ENCODE results near the gene GPATCH2.
A peak's percentile ranks its signal among the peaks of the same experiment; 100 is the strongest.

Gene GPATCH2

DNA sequence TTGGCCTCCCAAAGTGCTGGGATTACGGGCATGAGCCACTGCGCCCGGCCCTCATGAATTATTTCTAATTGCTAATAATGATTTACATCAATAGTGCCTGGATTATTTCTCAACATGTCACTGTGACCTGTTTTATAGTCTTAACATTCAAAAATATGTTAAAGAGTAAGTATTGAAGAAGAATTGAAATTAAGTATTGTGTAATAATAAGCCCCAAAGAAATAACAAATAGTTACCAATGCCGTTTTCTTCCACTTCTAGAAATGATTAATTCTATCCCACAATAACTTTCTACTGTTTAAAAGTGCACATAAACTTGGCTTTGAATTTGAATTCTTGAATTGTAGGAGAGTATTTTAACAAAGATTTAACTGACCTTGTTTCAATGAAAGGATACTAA is 19.8 kb upstream of the GPATCH2 start:
- in situ Hi-C loops (cut with MboI; ENCODE audit: low pct_unique_long_range_greater_than_20kb, low sequenced_read_pairs, unreplicated experiment), result no loop called here

DNA sequence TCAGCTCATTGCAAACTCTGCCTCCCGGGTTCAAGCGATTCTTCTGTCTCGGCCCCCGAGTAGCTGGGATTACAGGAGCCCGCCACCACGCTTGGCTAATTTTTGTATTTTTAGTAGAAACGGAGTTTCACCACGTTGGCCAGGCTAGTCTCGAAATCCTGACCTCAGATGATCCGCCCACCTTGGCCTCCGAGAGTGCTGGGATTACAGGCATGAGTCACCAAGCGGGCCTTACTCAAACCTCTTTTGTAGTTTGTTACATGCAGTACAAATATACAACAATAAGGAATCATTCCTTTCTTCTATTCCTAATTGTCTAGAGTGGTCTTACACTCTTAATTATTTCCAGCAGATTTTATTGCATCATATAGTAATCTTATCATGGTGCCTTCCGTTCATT is 16.9 kb upstream of the GPATCH2 start:
- TF ChIP-seq, protein P1, sequence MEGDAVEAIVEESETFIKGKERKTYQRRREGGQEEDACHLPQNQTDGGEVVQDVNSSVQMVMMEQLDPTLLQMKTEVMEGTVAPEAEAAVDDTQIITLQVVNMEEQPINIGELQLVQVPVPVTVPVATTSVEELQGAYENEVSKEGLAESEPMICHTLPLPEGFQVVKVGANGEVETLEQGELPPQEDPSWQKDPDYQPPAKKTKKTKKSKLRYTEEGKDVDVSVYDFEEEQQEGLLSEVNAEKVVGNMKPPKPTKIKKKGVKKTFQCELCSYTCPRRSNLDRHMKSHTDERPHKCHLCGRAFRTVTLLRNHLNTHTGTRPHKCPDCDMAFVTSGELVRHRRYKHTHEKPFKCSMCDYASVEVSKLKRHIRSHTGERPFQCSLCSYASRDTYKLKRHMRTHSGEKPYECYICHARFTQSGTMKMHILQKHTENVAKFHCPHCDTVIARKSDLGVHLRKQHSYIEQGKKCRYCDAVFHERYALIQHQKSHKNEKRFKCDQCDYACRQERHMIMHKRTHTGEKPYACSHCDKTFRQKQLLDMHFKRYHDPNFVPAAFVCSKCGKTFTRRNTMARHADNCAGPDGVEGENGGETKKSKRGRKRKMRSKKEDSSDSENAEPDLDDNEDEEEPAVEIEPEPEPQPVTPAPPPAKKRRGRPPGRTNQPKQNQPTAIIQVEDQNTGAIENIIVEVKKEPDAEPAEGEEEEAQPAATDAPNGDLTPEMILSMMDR (IDR thresholded peaks at IDR 0.05; ENCODE audit: extremely low read depth, insufficient read depth, missing control alignments), result no peak
- DNase-seq (ENCODE audit: low spot score), result no peak
- in situ Hi-C loops (cut with MboI; ENCODE audit: low pct_unique_long_range_greater_than_20kb, low sequenced_read_pairs, unreplicated experiment), result no loop called here

More for the DNA sequence above, 19.8 kb upstream of the GPATCH2 start:
- TF ChIP-seq, protein P1 (IDR thresholded peaks at IDR 0.05; ENCODE audit: extremely low read depth, insufficient read depth, missing control alignments), result no peak
- DNase-seq (ENCODE audit: low spot score), result no peak

DNA sequence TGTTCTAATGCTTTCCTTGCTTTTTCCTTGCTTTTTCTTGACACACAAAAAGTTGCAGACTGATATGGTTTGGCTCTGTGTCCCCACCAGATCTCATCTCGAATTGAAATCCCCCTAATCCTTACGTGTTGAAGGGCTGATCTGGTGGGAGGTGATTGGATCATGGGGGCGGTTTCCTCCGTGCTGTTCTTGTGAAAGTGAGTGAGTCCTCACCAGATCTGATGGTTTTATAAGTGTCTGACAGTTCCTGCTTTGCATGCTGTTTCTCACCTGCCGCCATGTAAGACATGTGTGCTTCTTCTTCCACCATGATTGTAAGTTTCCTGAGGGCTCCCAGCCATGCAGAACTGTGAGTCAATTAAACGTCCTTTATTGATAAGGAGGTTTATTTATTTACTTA is 11.6 kb upstream of the GPATCH2 start:
- TF ChIP-seq, protein P1 (IDR thresholded peaks at IDR 0.05; ENCODE audit: extremely low read depth, insufficient read depth, missing control alignments), result no peak
- in situ Hi-C loops (cut with MboI; ENCODE audit: low pct_unique_long_range_greater_than_20kb, low sequenced_read_pairs, unreplicated experiment), result no loop called here
- no peak for DNase-seq (ENCODE audit: low spot score)

DNA sequence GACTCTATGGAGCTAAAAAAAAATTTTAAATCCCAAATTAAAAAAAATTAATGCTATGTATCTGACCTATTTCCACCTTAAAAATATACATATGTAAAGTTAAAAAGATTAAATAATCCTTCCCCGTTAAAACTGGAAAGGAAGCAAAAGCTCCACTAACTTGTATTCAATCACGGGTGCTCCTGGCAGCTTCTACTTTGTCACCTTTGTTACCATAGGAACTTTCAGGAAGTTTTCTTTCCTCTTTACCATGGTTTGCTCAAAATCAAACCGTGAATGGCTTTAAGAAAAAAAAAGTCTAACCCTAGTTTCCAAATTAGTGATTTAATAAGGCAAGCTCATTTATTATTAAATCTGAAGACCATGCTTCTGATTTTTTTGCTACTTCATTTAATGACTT is 3.5 kb downstream of the GPATCH2 start:
- in situ Hi-C loops (cut with MboI; ENCODE audit: low pct_unique_long_range_greater_than_20kb, low sequenced_read_pairs, unreplicated experiment), result no loop called here
- DNase-seq (ENCODE audit: low spot score), result no peak
- TF ChIP-seq, protein P1 (IDR thresholded peaks at IDR 0.05; ENCODE audit: extremely low read depth, insufficient read depth, missing control alignments), result no peak

DNA sequence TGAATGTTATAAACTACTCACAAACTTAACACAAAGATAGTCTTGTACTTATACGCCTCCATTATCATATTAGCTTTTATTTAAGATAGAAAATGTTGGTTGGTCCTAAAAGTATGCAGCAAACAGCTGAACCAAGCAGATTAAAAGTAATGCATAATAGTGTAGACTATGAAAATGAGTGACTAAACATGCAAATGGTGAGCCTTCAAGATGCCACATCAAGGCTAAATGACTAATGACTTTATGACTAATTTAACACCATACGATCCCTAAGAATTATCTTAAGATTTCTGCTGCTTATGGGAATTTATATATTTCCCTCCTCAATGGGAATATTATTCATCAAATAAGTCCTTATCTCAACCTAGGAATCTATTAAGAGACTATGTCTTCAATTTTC is 4.6 kb downstream of the GPATCH2 start:
- TF ChIP-seq, protein P1 (IDR thresholded peaks at IDR 0.05; ENCODE audit: extremely low read depth, insufficient read depth, missing control alignments), result no peak
- in situ Hi-C loops (cut with MboI; ENCODE audit: low pct_unique_long_range_greater_than_20kb, low sequenced_read_pairs, unreplicated experiment), result no loop called here
- DNase-seq (ENCODE audit: low spot score), result no peak

DNA sequence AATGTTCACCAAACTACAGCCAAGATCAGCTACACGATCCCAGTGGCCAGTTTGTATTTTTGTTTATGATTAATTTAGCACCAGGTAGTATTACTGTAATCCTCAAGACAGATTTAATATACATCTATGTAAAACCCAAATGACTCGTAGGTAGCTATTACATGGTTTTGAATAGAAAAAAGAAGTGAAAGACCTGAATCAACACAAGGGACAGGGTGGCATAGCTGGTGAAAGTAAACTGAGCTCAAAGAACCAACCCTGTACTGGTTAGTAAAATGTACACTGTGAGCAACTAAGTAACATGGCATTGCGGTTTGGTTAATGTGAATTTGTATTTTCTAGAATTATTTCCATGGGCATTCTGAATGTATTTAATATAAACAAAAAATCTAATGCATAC is 8.8 kb downstream of the GPATCH2 start:
- no peak for DNase-seq (ENCODE audit: low spot score)
- in situ Hi-C loops (cut with MboI; ENCODE audit: low pct_unique_long_range_greater_than_20kb, low sequenced_read_pairs, unreplicated experiment), result no loop called here
- TF ChIP-seq, protein P1 (IDR thresholded peaks at IDR 0.05; ENCODE audit: extremely low read depth, insufficient read depth, missing control alignments), result no peak

DNA sequence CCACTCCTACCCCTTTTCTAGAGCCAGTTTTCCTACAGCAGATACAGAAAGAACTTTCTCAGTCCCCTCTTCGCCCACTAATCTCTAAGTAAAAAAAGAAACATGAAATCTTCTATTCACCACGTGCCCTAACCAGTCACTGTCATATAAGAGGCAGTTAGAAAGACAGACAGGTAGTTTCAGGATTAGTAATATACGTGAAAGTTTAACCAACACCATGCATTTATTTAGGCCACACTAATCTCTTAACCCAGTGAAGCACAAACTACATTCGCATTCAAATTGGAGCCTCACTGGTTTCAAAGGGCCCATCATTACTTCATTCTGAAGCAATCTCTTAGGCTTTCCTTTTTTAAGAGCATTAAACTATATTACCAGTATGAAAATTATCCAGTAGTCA is 10.1 kb downstream of the GPATCH2 start:
- peak; percentile 60 for DNase-seq (ENCODE audit: low spot score)
- in situ Hi-C loops (cut with MboI; ENCODE audit: low pct_unique_long_range_greater_than_20kb, low sequenced_read_pairs, unreplicated experiment), result no loop called here
- TF ChIP-seq, protein P1 (IDR thresholded peaks at IDR 0.05; ENCODE audit: extremely low read depth, insufficient read depth, missing control alignments), result no peak

All from GM13977 (cell line).